Measurements from ENCODE around the gene B3GNT5. TPM values are rescaled to one million over a fixed set of nuclear protein-coding genes. Genes with fewer than 3 reads are reported as not detected.

B3GNT5 gene
- total and polyA plus RNA-seq, 2 experiments from 2014 or later = 4.9 to 6.4 TPM

DNA sequence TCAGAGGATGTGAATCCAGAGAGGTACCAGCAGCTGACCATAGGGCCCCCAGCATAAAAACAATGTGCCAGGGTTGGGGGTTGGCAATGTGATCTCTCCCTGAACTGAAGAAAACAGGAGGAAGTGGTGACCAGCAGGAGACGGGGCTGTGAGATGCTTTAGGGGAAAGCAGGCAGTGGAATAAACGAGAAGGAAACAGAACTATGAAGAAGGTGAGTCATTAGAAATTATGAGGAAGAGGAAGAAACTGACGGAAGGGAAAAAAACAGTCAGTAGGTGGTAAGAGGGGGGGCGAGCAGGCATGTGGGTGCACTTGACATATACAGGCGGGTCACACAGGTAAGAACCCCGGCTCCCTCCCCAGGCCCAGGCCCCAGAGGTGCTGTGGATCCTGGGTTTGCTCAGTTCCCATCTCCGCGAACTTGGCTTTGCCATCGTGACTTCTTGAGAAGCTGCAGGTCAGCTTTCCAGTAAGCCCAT, 42.2 kb upstream of the B3GNT5 start:
- no peaks in the 10 kb centered on the region for H4K20me1 ChIP-seq (replicated peaks; ENCODE audit: insufficient read depth)
- no peaks in the 10 kb centered on the region for H3F3A ChIP-seq (replicated peaks; ENCODE audit: low read depth)
- no peaks in the 10 kb centered on the region for H3K79me2 ChIP-seq (replicated peaks; ENCODE audit: insufficient read depth)
- peaks cover 4% of the 10 kb centered on the region for H3K27me3 Mint-ChIP-seq (ENCODE audit: insufficient read depth, low read depth, poor library complexity)
- H3K27ac ChIP-seq (ENCODE audit: low read depth) = no peak overlapping the region
- TF ChIP-seq POLR2AphosphoS5 (IDR thresholded peaks at IDR 0.05; ENCODE audit: low read depth) = no peak
- no peak for TF ChIP-seq CREB1 (CRISPR knock-in tag; IDR thresholded peaks at IDR 0.05; ENCODE audit: low read depth)
- TF ChIP-seq, protein P1, sequence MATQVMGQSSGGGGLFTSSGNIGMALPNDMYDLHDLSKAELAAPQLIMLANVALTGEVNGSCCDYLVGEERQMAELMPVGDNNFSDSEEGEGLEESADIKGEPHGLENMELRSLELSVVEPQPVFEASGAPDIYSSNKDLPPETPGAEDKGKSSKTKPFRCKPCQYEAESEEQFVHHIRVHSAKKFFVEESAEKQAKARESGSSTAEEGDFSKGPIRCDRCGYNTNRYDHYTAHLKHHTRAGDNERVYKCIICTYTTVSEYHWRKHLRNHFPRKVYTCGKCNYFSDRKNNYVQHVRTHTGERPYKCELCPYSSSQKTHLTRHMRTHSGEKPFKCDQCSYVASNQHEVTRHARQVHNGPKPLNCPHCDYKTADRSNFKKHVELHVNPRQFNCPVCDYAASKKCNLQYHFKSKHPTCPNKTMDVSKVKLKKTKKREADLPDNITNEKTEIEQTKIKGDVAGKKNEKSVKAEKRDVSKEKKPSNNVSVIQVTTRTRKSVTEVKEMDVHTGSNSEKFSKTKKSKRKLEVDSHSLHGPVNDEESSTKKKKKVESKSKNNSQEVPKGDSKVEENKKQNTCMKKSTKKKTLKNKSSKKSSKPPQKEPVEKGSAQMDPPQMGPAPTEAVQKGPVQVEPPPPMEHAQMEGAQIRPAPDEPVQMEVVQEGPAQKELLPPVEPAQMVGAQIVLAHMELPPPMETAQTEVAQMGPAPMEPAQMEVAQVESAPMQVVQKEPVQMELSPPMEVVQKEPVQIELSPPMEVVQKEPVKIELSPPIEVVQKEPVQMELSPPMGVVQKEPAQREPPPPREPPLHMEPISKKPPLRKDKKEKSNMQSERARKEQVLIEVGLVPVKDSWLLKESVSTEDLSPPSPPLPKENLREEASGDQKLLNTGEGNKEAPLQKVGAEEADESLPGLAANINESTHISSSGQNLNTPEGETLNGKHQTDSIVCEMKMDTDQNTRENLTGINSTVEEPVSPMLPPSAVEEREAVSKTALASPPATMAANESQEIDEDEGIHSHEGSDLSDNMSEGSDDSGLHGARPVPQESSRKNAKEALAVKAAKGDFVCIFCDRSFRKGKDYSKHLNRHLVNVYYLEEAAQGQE (IDR thresholded peaks at IDR 0.05; ENCODE audit: unreplicated experiment) = no peak
- TF ChIP-seq, protein P2, sequence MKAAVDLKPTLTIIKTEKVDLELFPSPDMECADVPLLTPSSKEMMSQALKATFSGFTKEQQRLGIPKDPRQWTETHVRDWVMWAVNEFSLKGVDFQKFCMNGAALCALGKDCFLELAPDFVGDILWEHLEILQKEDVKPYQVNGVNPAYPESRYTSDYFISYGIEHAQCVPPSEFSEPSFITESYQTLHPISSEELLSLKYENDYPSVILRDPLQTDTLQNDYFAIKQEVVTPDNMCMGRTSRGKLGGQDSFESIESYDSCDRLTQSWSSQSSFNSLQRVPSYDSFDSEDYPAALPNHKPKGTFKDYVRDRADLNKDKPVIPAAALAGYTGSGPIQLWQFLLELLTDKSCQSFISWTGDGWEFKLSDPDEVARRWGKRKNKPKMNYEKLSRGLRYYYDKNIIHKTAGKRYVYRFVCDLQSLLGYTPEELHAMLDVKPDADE (IDR thresholded peaks at IDR 0.05) = no peak
- TF ChIP-seq STAT1 (IDR thresholded peaks at IDR 0.05; ENCODE audit: unreplicated experiment) = no peak
- TF ChIP-seq ZNF331 (CRISPR knock-in tag; IDR thresholded peaks at IDR 0.05; ENCODE audit: low read depth) = no peak
- H3K9me3 Mint-ChIP-seq = peaks cover 12% of the 10 kb centered on the region; the same call in 2 of the 3 replicates
- H3K4me3 ChIP-seq = no peak overlapping the region
- no peak overlapping the region for H2AFZ ChIP-seq
- H3K9me2 ChIP-seq (ENCODE audit: insufficient read depth) = no peaks in the 10 kb centered on the region
- no peak for ATAC-seq
- H3K4me3 Mint-ChIP-seq = no peak overlapping the region
- no peak for DNase-seq (ENCODE audit: low spot score)
- H3K27ac Mint-ChIP-seq = no peak overlapping the region
- no peaks in the 10 kb centered on the region for H3K36me3 Mint-ChIP-seq (ENCODE audit: low read depth)
- H3K4me1 ChIP-seq (ENCODE audit: insufficient read depth) = no peaks in the 10 kb centered on the region; the same call in 1 of the 2 replicates
- no peaks in the 10 kb centered on the region for H3K36me3 ChIP-seq (ENCODE audit: insufficient read depth)
- no peaks in the 10 kb centered on the region for H3K27me3 ChIP-seq (ENCODE audit: insufficient read depth)
- H3K4me2 ChIP-seq = no peak overlapping the region
- H3K4me1 Mint-ChIP-seq = peaks cover 8% of the 10 kb centered on the region

DNA sequence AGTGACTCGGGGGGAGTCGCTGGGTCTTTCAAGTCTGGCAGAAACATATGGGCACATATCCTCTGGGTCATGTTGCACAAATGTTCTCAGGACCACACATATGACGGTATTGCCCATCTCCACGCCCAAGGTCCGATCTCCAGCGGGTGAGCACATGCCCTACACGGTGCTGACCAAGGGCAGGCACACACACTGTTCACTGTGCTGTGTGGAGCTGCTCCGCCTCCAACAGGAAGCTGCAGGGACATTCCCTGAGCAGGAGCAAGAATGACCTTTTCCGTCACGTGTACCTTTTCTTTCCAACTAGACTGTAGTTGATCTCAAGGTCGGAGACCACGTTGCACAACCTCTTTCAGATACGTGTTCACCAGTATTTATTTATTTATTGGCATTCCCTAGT, 41.7 kb upstream of the B3GNT5 start:
- Mint-ChIP-seq H3K4me1 (peaks cover 7% of the 10 kb centered on the region), H3K4me3 (no peak overlapping the region), H3K27me3 (ENCODE audit: insufficient read depth, low read depth, poor library complexity) (peaks cover 4% of the 10 kb centered on the region), H3K9me3 (peaks cover 12% of the 10 kb centered on the region; the same call in 2 of the 3 replicates), H3K27ac (no peak overlapping the region), H3K36me3 (ENCODE audit: low read depth) (no peaks in the 10 kb centered on the region)
- no peaks in the 10 kb centered on the region for H3K79me2 ChIP-seq (replicated peaks; ENCODE audit: insufficient read depth)
- no peak overlapping the region for H3K4me3 ChIP-seq
- no peak overlapping the region for H2AFZ ChIP-seq
- no peaks in the 10 kb centered on the region for H3K9me2 ChIP-seq (ENCODE audit: insufficient read depth)
- TF ChIP-seq, protein P3, sequence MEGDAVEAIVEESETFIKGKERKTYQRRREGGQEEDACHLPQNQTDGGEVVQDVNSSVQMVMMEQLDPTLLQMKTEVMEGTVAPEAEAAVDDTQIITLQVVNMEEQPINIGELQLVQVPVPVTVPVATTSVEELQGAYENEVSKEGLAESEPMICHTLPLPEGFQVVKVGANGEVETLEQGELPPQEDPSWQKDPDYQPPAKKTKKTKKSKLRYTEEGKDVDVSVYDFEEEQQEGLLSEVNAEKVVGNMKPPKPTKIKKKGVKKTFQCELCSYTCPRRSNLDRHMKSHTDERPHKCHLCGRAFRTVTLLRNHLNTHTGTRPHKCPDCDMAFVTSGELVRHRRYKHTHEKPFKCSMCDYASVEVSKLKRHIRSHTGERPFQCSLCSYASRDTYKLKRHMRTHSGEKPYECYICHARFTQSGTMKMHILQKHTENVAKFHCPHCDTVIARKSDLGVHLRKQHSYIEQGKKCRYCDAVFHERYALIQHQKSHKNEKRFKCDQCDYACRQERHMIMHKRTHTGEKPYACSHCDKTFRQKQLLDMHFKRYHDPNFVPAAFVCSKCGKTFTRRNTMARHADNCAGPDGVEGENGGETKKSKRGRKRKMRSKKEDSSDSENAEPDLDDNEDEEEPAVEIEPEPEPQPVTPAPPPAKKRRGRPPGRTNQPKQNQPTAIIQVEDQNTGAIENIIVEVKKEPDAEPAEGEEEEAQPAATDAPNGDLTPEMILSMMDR (conservative IDR thresholded peaks at IDR 0.05; ENCODE audit: low read depth in 2 of 2) = 0 out of 4 replicates have a peak, but pooled peaks of 1 of the 2 experiments have one; percentile 6
- TF ChIP-seq, protein P1 (IDR thresholded peaks at IDR 0.05; ENCODE audit: unreplicated experiment) = no peak
- H4K20me1 ChIP-seq (replicated peaks; ENCODE audit: insufficient read depth) = no peaks in the 10 kb centered on the region
- H3K4me1 ChIP-seq (ENCODE audit: insufficient read depth) = no peaks in the 10 kb centered on the region; the same call in 1 of the 2 replicates
- peak; percentile 49; the same call in 2 of the 3 replicates for ATAC-seq
- no peak overlapping the region for H3K4me2 ChIP-seq
- H3K36me3 ChIP-seq (ENCODE audit: insufficient read depth) = no peaks in the 10 kb centered on the region
- DNase-seq (ENCODE audit: low spot score) = no peak
- no peaks in the 10 kb centered on the region for H3K27me3 ChIP-seq (ENCODE audit: insufficient read depth)
- no peak overlapping the region for H3K27ac ChIP-seq (ENCODE audit: low read depth)
- no peaks in the 10 kb centered on the region for H3F3A ChIP-seq (replicated peaks; ENCODE audit: low read depth)
